ENCODE data around the gene STRADB. TPM values are rescaled to one million over a fixed set of nuclear protein-coding genes. Genes with fewer than 3 reads are reported as not detected.

Gene STRADB
- total RNA-seq, 1 experiment from 2014 or later: 40.5 TPM

DNA sequence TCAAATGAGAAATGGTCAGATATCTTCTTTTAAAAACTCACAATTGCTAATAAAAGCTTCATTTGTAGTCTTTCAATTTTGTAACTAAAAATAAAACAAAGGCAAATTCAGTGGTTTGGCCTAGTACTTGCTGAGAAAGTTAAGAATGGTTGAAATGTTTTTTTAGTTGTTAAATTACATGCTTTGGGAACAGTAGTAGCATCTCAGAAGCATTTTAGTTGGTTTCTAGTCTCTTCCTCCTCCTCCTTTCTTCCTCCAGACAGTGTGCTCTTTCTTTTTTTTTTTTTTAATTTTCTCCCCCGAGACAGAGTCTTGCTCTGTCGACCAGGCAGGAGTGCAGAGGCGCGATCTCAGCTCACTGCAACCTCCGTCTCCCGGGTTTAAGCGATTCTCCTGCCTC is 10.1 kb upstream of the STRADB start:
- Histone ChIP-seq H3K18ac (ENCODE audit: insufficient read length, low read depth, low read length) (no peak overlapping the region), H3K23me2 (ENCODE audit: insufficient read length, low read depth, low read length, poor library complexity, severe bottlenecking) (no peaks in the 10 kb centered on the region), H3K23ac (ENCODE audit: insufficient read length, low read depth, low read length) (no peak overlapping the region), H3K4ac (ENCODE audit: low read depth, low read length) (no peak overlapping the region), H3K4me2 (ENCODE audit: insufficient read depth, insufficient read length, low read length) (no peak overlapping the region), H4K91ac (ENCODE audit: insufficient read length, low read depth, low read length) (no peak overlapping the region), H3K79me1 (ENCODE audit: insufficient read depth, low read depth, low read length, poor library complexity, severe bottlenecking) (no peaks in the 10 kb centered on the region), H3K4me1 (ENCODE audit: insufficient read depth, low read length) (no peaks in the 10 kb centered on the region), H4K5ac (ENCODE audit: insufficient read length, low read depth, low read length) (no peak overlapping the region), H3K27ac (ENCODE audit: insufficient read length, low read depth, low read length) (no peak overlapping the region), H2AFZ (ENCODE audit: low read length) (no peak overlapping the region), H2AK5ac (ENCODE audit: insufficient read length, low read length) (no peak overlapping the region), H3K79me2 (ENCODE audit: insufficient read depth, low read length) (peaks cover 1% of the 10 kb centered on the region; the same call in 1 of the 2 replicates), H2BK20ac (ENCODE audit: low read depth, low read length, poor library complexity, severe bottlenecking) (no peak overlapping the region), H3K14ac (ENCODE audit: insufficient read depth, low read length) (no peak overlapping the region), H2BK12ac (ENCODE audit: insufficient read length, low read depth, low read length) (no peak overlapping the region), H3K56ac (ENCODE audit: insufficient read length, low read depth, low read length) (no peak overlapping the region), H2BK5ac (ENCODE audit: insufficient read length, low read length) (no peak overlapping the region), H4K20me1 (ENCODE audit: control insufficient read depth, insufficient read depth, insufficient read length) (no peaks in the 10 kb centered on the region), H2BK120ac (ENCODE audit: low read depth, low read length, poor library complexity, severe bottlenecking) (no peak overlapping the region), H3T11ph (ENCODE audit: low read length) (no peak overlapping the region), H3K27me3 (ENCODE audit: insufficient read depth, low read length) (no peaks in the 10 kb centered on the region), H3K9me3 (ENCODE audit: control insufficient read depth, low read depth, low read length) (no peaks in the 10 kb centered on the region), H2BK15ac (ENCODE audit: low read depth, low read length) (no peak overlapping the region), H4K8ac (replicated peaks; ENCODE audit: insufficient read length, low read depth, low read length) (no peak overlapping the region), H3K9ac (ENCODE audit: extremely low read depth, insufficient read length, low read length) (no peak overlapping the region)
- Mint-ChIP-seq H3K4me1 (peaks cover 6 to 8% of the 10 kb centered on the region in 2 experiments; a peak in 3 of 4 replicates), H3K36me3 (ENCODE audit: insufficient read depth in 1 of 3, low read depth in 3 of 3) (no peaks in the 10 kb centered on the region), H3K4me3 (no peak overlapping the region), H3K27me3 (ENCODE audit: low read depth) (no peaks in the 10 kb centered on the region), H3K27ac (no peak overlapping the region), H3K9me3 (no peaks in the 10 kb centered on the region)
- TF ChIP-seq, protein P1, sequence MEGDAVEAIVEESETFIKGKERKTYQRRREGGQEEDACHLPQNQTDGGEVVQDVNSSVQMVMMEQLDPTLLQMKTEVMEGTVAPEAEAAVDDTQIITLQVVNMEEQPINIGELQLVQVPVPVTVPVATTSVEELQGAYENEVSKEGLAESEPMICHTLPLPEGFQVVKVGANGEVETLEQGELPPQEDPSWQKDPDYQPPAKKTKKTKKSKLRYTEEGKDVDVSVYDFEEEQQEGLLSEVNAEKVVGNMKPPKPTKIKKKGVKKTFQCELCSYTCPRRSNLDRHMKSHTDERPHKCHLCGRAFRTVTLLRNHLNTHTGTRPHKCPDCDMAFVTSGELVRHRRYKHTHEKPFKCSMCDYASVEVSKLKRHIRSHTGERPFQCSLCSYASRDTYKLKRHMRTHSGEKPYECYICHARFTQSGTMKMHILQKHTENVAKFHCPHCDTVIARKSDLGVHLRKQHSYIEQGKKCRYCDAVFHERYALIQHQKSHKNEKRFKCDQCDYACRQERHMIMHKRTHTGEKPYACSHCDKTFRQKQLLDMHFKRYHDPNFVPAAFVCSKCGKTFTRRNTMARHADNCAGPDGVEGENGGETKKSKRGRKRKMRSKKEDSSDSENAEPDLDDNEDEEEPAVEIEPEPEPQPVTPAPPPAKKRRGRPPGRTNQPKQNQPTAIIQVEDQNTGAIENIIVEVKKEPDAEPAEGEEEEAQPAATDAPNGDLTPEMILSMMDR (conservative IDR thresholded peaks at IDR 0.05): no peak
- DNase-seq: no peak
- no CpG with 5 or more reads among the region's 7 CpGs for WGBS (ENCODE audit: extremely low coverage, insufficient read length, low lambda C conversion rate)

Data from H9 (cell line).